ENCODE data around the gene SRC.

SRC gene

DNA sequence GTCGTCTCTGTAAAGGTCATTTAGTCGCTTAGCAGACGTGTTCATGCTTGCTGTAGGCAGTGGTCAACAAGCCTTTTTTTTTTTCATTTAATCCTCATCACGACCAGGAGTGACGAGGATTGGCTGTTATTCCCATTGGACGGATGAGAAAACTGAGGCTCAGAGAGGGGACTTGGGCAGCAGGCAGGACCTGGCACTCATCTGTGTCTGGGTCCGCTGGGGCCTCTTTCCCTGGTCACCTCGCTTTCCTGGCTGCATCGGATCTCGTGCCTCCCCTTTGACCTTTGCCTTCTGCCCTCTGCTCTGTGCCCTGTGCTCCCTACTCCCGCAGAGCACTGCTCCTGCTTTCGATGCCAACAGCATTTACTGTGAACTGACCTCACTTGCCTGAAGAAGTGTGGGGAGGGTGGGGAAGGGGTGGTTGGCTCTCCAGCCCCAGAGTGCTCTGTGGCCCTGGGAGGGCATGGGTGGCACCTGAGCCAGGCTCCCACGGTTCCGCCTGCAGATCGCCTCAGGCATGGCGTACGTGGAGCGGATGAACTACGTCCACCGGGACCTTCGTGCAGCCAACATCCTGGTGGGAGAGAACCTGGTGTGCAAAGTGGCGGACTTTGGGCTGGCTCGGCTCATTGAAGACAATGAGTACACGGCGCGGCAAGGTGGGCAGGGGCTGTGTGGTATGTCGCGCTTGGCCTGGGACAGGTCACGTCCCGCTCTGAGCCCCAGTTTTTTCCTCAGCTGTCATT is 56.2 kb downstream of the SRC start:
- H3K9me3 ChIP-seq (ENCODE audit: low read length), result no peaks in the 10 kb centered on the region
- H3K36me3 ChIP-seq (ENCODE audit: insufficient read depth, low read length), result peaks cover 33% of the 10 kb centered on the region
- peaks cover under 1% of the 10 kb centered on the region for H3K4me1 ChIP-seq (ENCODE audit: insufficient read depth, low read length)
- no peak overlapping the region for H2AFZ ChIP-seq (ENCODE audit: low read depth, low read length)
- H3K27me3 ChIP-seq (ENCODE audit: insufficient read depth, low read length), result no peaks in the 10 kb centered on the region
- no peak overlapping the region for H3K4me3 ChIP-seq (ENCODE audit: low read length)

DNA sequence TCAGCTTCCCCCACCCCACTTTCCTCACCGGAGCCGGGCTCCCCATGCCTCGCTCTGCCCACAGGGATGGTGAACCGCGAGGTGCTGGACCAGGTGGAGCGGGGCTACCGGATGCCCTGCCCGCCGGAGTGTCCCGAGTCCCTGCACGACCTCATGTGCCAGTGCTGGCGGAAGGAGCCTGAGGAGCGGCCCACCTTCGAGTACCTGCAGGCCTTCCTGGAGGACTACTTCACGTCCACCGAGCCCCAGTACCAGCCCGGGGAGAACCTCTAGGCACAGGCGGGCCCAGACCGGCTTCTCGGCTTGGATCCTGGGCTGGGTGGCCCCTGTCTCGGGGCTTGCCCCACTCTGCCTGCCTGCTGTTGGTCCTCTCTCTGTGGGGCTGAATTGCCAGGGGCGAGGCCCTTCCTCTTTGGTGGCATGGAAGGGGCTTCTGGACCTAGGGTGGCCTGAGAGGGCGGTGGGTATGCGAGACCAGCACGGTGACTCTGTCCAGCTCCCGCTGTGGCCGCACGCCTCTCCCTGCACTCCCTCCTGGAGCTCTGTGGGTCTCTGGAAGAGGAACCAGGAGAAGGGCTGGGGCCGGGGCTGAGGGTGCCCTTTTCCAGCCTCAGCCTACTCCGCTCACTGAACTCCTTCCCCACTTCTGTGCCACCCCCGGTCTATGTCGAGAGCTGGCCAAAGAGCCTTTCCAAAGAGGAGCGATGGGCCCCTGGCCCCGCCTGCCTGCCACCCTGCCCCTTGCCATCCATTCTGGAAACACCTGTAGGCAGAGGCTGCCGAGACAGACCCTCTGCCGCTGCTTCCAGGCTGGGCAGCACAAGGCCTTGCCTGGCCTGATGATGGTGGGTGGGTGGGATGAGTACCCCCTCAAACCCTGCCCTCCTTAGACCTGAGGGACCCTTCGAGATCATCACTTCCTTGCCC is 57.4 kb downstream of the SRC start:
- Histone ChIP-seq H3K9me3 (ENCODE audit: low read length) (no peaks in the 10 kb centered on the region), H3K4me1 (ENCODE audit: insufficient read depth, low read length) (peaks cover 12% of the 10 kb centered on the region), H3K4me3 (ENCODE audit: low read length) (no peak overlapping the region), H3K27me3 (ENCODE audit: insufficient read depth, low read length) (no peaks in the 10 kb centered on the region), H3K36me3 (ENCODE audit: insufficient read depth, low read length) (peaks cover 26% of the 10 kb centered on the region), H2AFZ (ENCODE audit: low read depth, low read length) (no peak overlapping the region)

DNA sequence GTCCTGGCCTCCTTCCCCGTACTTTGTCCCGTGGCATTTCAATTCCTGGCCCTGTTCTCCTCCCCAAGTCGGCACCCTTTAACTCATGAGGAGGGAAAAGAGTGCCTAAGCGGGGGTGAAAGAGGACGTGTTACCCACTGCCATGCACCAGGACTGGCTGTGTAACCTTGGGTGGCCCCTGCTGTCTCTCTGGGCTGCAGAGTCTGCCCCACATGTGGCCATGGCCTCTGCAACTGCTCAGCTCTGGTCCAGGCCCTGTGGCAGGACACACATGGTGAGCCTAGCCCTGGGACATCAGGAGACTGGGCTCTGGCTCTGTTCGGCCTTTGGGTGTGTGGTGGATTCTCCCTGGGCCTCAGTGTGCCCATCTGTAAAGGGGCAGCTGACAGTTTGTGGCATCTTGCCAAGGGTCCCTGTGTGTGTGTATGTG is 58.5 kb downstream of the SRC start:
- H3K9me3 ChIP-seq (ENCODE audit: low read length), result no peaks in the 10 kb centered on the region
- H3K27me3 ChIP-seq (ENCODE audit: insufficient read depth, low read length), result no peaks in the 10 kb centered on the region
- no peak overlapping the region for H2AFZ ChIP-seq (ENCODE audit: low read depth, low read length)
- H3K36me3 ChIP-seq (ENCODE audit: insufficient read depth, low read length), result peaks cover 26% of the 10 kb centered on the region
- H3K4me1 ChIP-seq (ENCODE audit: insufficient read depth, low read length), result peaks cover 22% of the 10 kb centered on the region
- H3K4me3 ChIP-seq (ENCODE audit: low read length), result no peak overlapping the region

DNA sequence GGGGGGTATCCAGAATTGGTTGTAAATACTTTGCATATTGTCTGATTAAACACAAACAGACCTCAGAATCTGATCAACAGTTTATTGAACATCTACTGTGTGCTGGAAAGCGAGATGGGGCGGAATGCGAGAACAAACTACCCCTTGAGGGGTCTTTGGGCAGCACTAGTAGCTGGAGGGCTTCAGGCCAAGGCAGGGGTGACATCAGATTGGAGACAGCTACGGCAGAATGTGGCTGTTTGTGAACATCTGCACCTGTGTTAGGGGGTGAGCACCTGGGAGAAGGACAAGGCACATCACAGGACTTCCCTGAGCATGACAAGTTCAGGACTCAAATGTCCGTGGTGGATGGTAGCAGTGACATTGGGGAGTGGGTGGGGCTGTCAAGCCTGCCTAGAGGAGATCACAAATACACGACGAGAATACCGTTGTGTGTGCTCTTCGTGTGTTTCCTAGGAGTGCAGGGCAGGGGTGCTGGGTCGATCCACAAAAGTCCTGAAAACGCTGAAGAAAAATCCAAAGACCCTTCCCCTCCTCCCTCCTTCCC is 59.5 kb downstream of the SRC start:
- H3K4me3 ChIP-seq (ENCODE audit: low read length), result no peak overlapping the region
- no peaks in the 10 kb centered on the region for H3K27me3 ChIP-seq (ENCODE audit: insufficient read depth, low read length)
- H3K4me1 ChIP-seq (ENCODE audit: insufficient read depth, low read length), result peaks cover 24% of the 10 kb centered on the region
- H2AFZ ChIP-seq (ENCODE audit: low read depth, low read length), result no peak overlapping the region
- H3K9me3 ChIP-seq (ENCODE audit: low read length), result no peaks in the 10 kb centered on the region
- peaks cover 26% of the 10 kb centered on the region for H3K36me3 ChIP-seq (ENCODE audit: insufficient read depth, low read length)

DNA sequence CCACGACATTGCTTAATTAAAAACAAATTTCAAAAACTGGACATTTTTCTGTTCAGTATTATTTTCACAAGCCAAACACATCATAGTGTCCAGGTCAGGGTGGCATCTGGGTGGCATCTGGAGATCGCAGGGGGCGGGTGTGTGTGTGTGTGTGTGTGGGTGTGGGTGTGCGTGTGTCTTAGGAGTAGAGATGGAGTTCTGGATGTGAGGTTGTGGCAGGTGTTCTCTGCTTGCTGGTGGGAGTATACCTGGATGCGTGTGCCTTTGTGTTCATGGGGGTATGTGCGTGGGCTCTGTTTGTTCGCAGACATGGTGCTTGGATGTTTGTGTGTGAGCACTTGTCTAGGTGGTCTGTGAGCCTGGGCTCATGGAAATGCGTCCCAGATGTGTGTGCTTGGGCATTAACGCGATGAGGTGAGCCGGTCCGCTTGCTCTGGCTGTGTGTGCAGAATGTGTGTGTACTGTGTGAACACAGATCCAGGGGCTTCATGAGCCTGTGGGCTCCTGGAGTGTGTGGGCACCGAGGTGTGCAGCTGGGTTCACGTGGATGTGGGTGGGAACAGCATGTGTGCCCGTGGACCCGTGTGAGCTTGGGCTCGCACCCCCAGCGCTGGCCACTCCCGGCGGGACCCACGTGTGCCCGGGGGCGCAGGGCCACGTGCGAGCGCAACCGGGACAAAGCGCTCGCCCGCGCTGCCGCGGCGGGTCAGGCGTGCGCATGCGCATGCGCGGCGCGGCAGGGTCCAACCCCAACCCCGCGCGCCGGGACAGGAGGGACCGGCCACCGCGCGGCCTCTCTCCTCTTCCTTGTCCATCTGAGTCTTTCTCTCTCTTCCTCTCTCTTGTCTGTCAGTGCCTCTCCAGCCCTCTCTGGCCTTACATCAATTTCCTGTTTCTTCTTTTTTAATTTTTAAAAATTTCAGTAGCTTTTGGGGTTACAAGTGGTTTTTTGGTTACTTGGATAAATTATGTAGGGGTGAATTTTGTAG is 60.4 kb downstream of the SRC start:
- Histone ChIP-seq H2AFZ (ENCODE audit: low read depth, low read length) (no peak overlapping the region), H3K27me3 (ENCODE audit: insufficient read depth, low read length) (no peaks in the 10 kb centered on the region), H3K4me3 (ENCODE audit: low read length) (no peak overlapping the region), H3K36me3 (ENCODE audit: insufficient read depth, low read length) (peaks cover 26% of the 10 kb centered on the region), H3K9me3 (ENCODE audit: low read length) (no peaks in the 10 kb centered on the region), H3K4me1 (ENCODE audit: insufficient read depth, low read length) (peaks cover 26% of the 10 kb centered on the region)

DNA sequence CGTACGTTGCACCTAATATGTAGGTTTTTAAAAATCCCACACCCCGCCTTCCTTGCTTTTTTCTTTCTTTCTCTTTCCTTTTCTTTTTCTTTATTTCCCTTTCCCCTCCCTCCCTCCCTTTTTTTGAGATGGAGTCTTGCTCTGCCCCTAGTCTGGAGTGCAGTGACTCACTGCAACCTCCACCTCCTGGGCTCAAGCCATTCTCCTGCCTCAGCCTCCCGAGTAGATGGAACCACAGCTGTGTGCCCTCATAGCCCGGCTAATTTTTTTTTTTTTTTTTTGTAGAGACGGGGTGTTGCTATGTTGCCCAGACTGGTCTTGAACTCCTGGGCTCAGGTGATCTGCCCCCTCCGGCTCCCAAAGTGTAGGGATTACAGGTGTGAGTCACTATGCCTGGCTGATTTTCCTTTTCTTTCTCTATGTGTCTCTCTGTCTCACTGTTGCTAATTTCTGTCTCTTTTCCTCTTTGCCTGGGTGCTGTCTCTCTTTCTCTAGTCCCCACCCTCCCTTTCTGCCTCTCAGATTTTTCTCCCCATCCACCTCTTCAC is 61.2 kb downstream of the SRC start:
- Histone ChIP-seq H3K4me3 (ENCODE audit: low read length) (no peak overlapping the region), H3K4me1 (ENCODE audit: insufficient read depth, low read length) (peaks cover 32% of the 10 kb centered on the region), H3K9me3 (ENCODE audit: low read length) (no peaks in the 10 kb centered on the region), H3K36me3 (ENCODE audit: insufficient read depth, low read length) (peaks cover 20% of the 10 kb centered on the region), H3K27me3 (ENCODE audit: insufficient read depth, low read length) (no peaks in the 10 kb centered on the region), H2AFZ (ENCODE audit: low read depth, low read length) (no peak overlapping the region)

DNA sequence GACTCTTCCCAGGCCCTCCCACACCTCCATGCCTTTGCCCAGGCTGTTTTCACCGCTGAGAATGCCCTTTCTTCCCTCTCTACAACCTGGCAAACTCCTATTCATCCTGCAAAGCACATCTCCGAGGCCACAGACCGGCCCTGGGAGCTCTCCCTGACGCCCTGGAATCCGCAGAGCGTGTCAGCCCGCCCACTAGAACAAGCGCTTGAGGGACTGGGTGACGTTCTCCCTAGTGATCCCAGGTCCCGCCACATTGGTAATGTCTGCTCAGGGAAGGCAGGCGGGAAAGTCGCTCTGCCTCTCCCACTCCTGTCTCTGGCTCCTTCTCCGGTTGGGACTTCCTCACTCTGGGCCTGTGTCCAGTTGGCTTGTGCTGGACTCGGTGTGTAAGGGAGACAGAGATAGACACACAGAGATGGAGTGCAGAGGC is 61.6 kb downstream of the SRC start:
- H3K27me3 ChIP-seq (ENCODE audit: insufficient read depth, low read length), result no peaks in the 10 kb centered on the region
- H3K4me3 ChIP-seq (ENCODE audit: low read length), result no peak overlapping the region
- peaks cover 37% of the 10 kb centered on the region for H3K4me1 ChIP-seq (ENCODE audit: insufficient read depth, low read length)
- no peak overlapping the region for H2AFZ ChIP-seq (ENCODE audit: low read depth, low read length)
- H3K9me3 ChIP-seq (ENCODE audit: low read length), result no peaks in the 10 kb centered on the region
- peaks cover 15% of the 10 kb centered on the region for H3K36me3 ChIP-seq (ENCODE audit: insufficient read depth, low read length)

DNA sequence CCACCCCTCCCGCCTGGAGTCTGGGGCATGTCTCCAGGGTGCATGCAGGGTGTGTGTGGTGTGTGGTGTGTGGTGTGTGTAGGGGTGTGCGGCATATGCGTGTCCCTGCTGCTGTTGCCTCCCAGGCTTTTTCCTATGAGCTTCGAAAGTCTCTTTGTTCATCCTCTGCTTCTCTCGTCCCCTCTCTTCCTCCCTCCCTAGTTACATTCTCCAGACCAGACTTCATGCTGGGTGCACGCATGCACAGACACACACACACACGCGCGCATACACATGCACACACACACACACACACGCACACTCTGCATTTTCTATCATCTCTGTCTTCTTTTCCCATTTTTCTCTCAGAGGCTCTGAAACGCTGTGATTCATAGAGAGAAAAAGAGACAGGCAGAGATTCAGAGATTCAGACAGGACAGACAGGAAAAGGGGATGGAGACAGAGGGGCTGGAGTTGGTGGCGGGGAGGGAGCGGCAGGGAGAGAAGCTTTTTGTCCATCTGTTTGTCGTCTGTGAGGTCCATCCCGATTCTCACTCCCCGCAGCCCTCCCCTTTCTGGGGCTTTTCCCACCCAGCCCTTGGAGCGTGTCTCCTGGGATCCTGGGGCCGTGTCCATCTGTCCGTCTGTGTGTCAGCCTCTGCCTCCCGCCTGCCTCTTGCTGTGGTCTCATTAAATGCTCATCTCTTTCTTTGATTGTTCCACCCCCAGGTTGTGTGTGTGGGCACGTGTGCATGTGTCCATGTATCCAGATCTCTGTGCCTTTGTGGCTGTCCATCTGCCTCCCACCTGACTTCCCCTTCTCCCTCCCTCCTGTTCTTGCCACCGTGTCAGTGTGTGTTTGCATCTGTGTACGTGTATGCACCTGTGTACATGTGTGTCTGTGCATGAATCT is 62.6 kb downstream of the SRC start:
- no peaks in the 10 kb centered on the region for H3K9me3 ChIP-seq (ENCODE audit: low read length)
- H2AFZ ChIP-seq (ENCODE audit: low read depth, low read length), result no peak overlapping the region
- H3K4me3 ChIP-seq (ENCODE audit: low read length), result no peak overlapping the region
- peaks cover 7% of the 10 kb centered on the region for H3K36me3 ChIP-seq (ENCODE audit: insufficient read depth, low read length)
- no peaks in the 10 kb centered on the region for H3K27me3 ChIP-seq (ENCODE audit: insufficient read depth, low read length)
- H3K4me1 ChIP-seq (ENCODE audit: insufficient read depth, low read length), result peaks cover 47% of the 10 kb centered on the region

DNA sequence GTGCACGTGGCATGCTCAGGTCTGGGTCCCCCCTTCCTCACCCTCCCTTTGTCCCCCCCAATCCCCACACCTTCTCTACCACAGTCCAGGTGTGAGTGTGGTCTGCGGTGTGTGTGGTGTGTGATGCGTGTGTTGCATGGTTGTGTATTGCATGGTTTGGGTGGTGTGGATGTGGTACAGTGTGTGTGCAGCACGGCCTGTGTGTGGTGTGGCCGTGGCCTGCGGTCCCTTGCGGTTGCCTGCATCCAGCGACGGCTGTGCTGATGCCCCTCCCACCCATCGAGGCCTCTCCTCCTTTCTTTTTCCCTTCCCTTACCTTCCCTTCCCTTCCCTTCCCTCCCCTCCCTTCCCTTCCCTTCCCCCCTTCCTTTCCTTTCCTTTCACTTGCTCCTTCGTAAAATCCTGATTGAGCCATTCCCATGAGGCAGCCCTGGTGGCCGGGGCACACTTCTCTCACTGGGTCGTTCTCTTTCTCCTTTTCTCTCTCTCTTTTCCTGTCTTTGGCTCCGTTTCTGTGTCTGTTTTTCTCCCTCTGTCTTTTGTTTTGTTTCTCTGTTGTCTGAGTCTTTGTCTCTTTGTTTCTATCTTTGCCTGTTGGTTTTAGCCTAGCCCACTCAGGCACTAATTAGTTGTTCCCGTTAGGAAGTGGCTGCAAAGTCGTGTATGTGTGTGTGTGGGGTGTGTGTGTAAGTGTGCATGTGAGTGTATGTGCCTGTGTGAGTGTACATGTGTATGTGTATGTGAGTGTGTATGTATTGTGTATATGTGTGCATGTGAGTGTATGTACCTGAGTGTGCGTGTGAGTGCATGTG is 65.7 kb downstream of the SRC start:
- peak overlapping the region; percentile 17 for H3K4me3 ChIP-seq (ENCODE audit: low read length)
- H3K4me1 ChIP-seq (ENCODE audit: insufficient read depth, low read length), result peaks cover 71% of the 10 kb centered on the region
- H3K27me3 ChIP-seq (ENCODE audit: insufficient read depth, low read length), result no peaks in the 10 kb centered on the region
- no peak overlapping the region for H2AFZ ChIP-seq (ENCODE audit: low read depth, low read length)
- H3K9me3 ChIP-seq (ENCODE audit: low read length), result no peaks in the 10 kb centered on the region
- H3K36me3 ChIP-seq (ENCODE audit: insufficient read depth, low read length), result no peaks in the 10 kb centered on the region

DNA sequence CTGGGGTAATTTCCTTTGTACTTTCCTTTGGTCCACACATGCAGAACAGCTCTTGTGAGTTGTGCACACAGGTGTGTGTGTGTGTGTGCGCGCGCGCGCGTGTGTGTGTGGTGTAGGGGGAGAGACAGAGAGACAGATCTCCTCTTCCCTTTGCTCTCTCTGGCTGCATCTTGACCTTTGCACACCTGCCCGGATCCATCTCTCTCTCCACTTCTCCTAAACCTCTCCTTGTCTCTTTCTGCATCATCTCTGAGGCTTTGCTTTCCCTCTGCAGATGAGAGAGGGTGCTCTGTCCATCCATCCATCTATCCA is 67.0 kb downstream of the SRC start:
- peaks cover 76% of the 10 kb centered on the region for H3K4me1 ChIP-seq (ENCODE audit: insufficient read depth, low read length)
- no peak overlapping the region for H2AFZ ChIP-seq (ENCODE audit: low read depth, low read length)
- H3K36me3 ChIP-seq (ENCODE audit: insufficient read depth, low read length), result no peaks in the 10 kb centered on the region
- H3K4me3 ChIP-seq (ENCODE audit: low read length), result no peak overlapping the region
- H3K9me3 ChIP-seq (ENCODE audit: low read length), result no peaks in the 10 kb centered on the region
- no peaks in the 10 kb centered on the region for H3K27me3 ChIP-seq (ENCODE audit: insufficient read depth, low read length)

DNA sequence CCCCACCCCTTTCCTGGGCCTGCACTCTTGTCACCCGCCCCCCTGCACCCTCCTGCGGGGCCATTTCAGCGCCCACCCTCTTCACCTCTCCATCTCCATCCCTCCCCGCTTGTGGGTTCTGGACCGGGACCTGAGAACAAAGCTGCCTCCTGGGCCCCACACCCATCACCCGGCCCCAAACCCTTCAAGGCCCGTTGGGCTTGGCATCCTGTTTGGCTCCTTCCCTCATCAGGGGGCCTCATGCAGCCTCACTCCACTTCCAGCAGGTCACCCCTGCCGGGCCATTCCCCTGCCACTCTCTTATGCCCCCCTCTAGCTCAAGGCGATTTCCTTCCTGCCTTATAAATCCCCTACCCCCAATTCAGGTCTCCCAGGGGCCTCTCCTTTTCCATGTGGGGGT is 67.4 kb downstream of the SRC start:
- H3K27me3 ChIP-seq (ENCODE audit: insufficient read depth, low read length), result no peaks in the 10 kb centered on the region
- peaks cover 76% of the 10 kb centered on the region for H3K4me1 ChIP-seq (ENCODE audit: insufficient read depth, low read length)

More for the DNA sequence above, 67.4 kb downstream of the SRC start:
- Histone ChIP-seq H3K4me3 (ENCODE audit: low read length) (no peak overlapping the region), H3K36me3 (ENCODE audit: insufficient read depth, low read length) (no peaks in the 10 kb centered on the region), H3K9me3 (ENCODE audit: low read length) (no peaks in the 10 kb centered on the region), H2AFZ (ENCODE audit: low read depth, low read length) (no peak overlapping the region)

All from neuron (in vitro differentiated cells).